Keratinocyte (primary cell): ENCODE measurements around the gene CD1D.

Experiments used
- CTCF ChIP-seq, 3 experiments: IDR thresholded peaks in 1 of 3; conservative IDR thresholded peaks in 1 of 3; optimal IDR thresholded peaks in 1 of 3; 2 replicates in 2 of 3; 3 replicates in 1 of 3; pipeline versions ENCODE3 to v1.5.1; 2011; ENCODE audit warnings: low read length in 3 of 3, mild to moderate bottlenecking in 3 of 3, moderate library complexity in 2 of 3, control low read depth in 1 of 3, inconsistent platforms in 1 of 3; ENCODE audit not compliant: insufficient read depth in 2 of 3; ENCODE audit errors: extremely low read depth in 1 of 3
- EZH2 ChIP-seq: IDR thresholded peaks from one replicate; pipeline ENCODE4 v1.6.1; 2012; ENCODE audit warnings: inconsistent platforms, mild to moderate bottlenecking, low read length, moderate library complexity

GRCh38 chr1:158176399-158176798 is 4.3 kb upstream of the CD1D start:
- TF ChIP-seq CTCF (optimal IDR thresholded peaks at IDR 0.05 in 1 of 3, IDR thresholded peaks at IDR 0.05 in 1 of 3, conservative IDR thresholded peaks at IDR 0.05 in 1 of 3; ENCODE audit: extremely low read depth in 1 of 3, insufficient read depth in 2 of 3, low read length in 3 of 3) (no peak), EZH2 (no peak)
